H9 (cell line): ENCODE data around the gene SORCS2. TPM values are rescaled to one million over a fixed set of nuclear protein-coding genes. Genes with fewer than 3 reads are reported as not detected.

Source experiments
- DNase-seq: peaks from one replicate; pipeline ENCODE4 v3.0.0-alpha.2; 2017
- H2AFZ ChIP-seq: one replicate; pipeline ENCODE4 v1.6.1; 2013; ENCODE audit warnings: mild to moderate bottlenecking, low read length, control low read depth, moderate library complexity
- H2AK5ac ChIP-seq: 2 replicates; pipeline ENCODE4 v1.6.1; 2013; ENCODE audit warnings: low read length, control low read depth, mixed read lengths; ENCODE audit not compliant: insufficient read length
- H2BK120ac ChIP-seq: one replicate; pipeline ENCODE4 v1.6.1; 2013; ENCODE audit warnings: low read depth, mild to moderate bottlenecking, low read length, control low read depth, inconsistent platforms; ENCODE audit not compliant: poor library complexity, severe bottlenecking
- H2BK12ac ChIP-seq: 2 replicates; pipeline ENCODE4 v1.6.1; 2013; ENCODE audit warnings: low read length, control low read depth, mixed read lengths, low read depth; ENCODE audit not compliant: insufficient read length
- H2BK15ac ChIP-seq: 2 replicates; pipeline ENCODE4 v1.6.1; 2013; ENCODE audit warnings: low read depth, low read length, control low read depth
- H2BK20ac ChIP-seq: one replicate; pipeline ENCODE4 v1.6.1; 2013; ENCODE audit warnings: low read depth, mild to moderate bottlenecking, low read length, control low read depth, inconsistent platforms; ENCODE audit not compliant: poor library complexity, severe bottlenecking
- H2BK5ac ChIP-seq: 2 replicates; pipeline ENCODE4 v1.6.1; 2013; ENCODE audit warnings: low read length, control low read depth, mixed read lengths; ENCODE audit not compliant: insufficient read length
- H3K14ac ChIP-seq: 2 replicates; pipeline ENCODE4 v1.6.1; 2013; ENCODE audit warnings: low read length, control low read depth; ENCODE audit not compliant: insufficient read depth
- H3K18ac ChIP-seq: 2 replicates; pipeline ENCODE4 v1.6.1; 2013; ENCODE audit warnings: low read depth, mild to moderate bottlenecking, mixed read lengths, low read length, control low read depth; ENCODE audit not compliant: insufficient read length
- H3K23ac ChIP-seq: 2 replicates; pipeline ENCODE4 v1.6.1; 2013; ENCODE audit warnings: low read length, control low read depth, mixed read lengths, low read depth; ENCODE audit not compliant: insufficient read length
- H3K23me2 ChIP-seq: 2 replicates; pipeline ENCODE4 v1.6.1; 2013; ENCODE audit warnings: low read depth, mild to moderate bottlenecking, mixed read lengths, low read length, control low read depth; ENCODE audit not compliant: insufficient read length, poor library complexity, severe bottlenecking
- H3K27ac ChIP-seq: 2 replicates; pipeline ENCODE4 v1.5.1; 2013; ENCODE audit warnings: low read length, control low read depth, mixed read lengths, low read depth; ENCODE audit not compliant: insufficient read length
- H3K27me3 ChIP-seq: 2 replicates; pipeline ENCODE4 v1.6.1; 2013; ENCODE audit warnings: low read length, control low read depth, inconsistent platforms; ENCODE audit not compliant: insufficient read depth
- H3K4ac ChIP-seq: 2 replicates; pipeline ENCODE4 v1.6.1; 2013; ENCODE audit warnings: low read depth, mild to moderate bottlenecking, control low read depth, inconsistent platforms, low read length, moderate library complexity
- H3K4me1 ChIP-seq: 2 replicates; pipeline ENCODE4 v1.6.1; 2013; ENCODE audit warnings: low read length, control low read depth, inconsistent platforms; ENCODE audit not compliant: insufficient read depth
- H3K4me2 ChIP-seq: 2 replicates; pipeline ENCODE4 v1.6.1; 2013; ENCODE audit warnings: low read length, control low read depth, mixed read lengths; ENCODE audit not compliant: insufficient read length, insufficient read depth
- H3K56ac ChIP-seq: 2 replicates; pipeline ENCODE4 v1.6.1; 2013; ENCODE audit warnings: low read depth, mild to moderate bottlenecking, mixed read lengths, low read length, control low read depth; ENCODE audit not compliant: insufficient read length
- H3K79me1 ChIP-seq: 2 replicates; pipeline ENCODE4 v1.6.1; 2013; ENCODE audit warnings: low read depth, mild to moderate bottlenecking, moderate library complexity, low read length, control low read depth, inconsistent platforms; ENCODE audit not compliant: insufficient read depth, poor library complexity, severe bottlenecking
- H3K79me2 ChIP-seq: 2 replicates; pipeline ENCODE4 v1.6.1; 2013; ENCODE audit warnings: low read length, control low read depth, inconsistent platforms; ENCODE audit not compliant: insufficient read depth
- H3K9ac ChIP-seq: 2 replicates; pipeline ENCODE4 v1.6.1; 2013; ENCODE audit warnings: low read length, control low read depth, mixed read lengths; ENCODE audit not compliant: insufficient read length; ENCODE audit errors: extremely low read depth
- H3K9me3 ChIP-seq: one replicate; pipeline ENCODE4 v1.6.1; 2013; ENCODE audit warnings: low read depth, low read length, inconsistent platforms; ENCODE audit not compliant: control insufficient read depth
- H3T11ph ChIP-seq: one replicate; pipeline ENCODE4 v1.6.1; 2013; ENCODE audit warnings: mild to moderate bottlenecking, low read length, control low read depth, inconsistent platforms
- H4K20me1 ChIP-seq: one replicate; pipeline ENCODE4 v1.6.1; 2013; ENCODE audit not compliant: control insufficient read depth, insufficient read length, insufficient read depth
- H4K5ac ChIP-seq: 2 replicates; pipeline ENCODE4 v1.6.1; 2013; ENCODE audit warnings: low read depth, mild to moderate bottlenecking, mixed read lengths, low read length, control low read depth; ENCODE audit not compliant: insufficient read length
- H4K8ac ChIP-seq: replicated peaks from 2 replicates; pipeline ENCODE4 v1.6.1; 2013; ENCODE audit warnings: low read length, control low read depth, mixed read lengths, low read depth; ENCODE audit not compliant: insufficient read length
- H4K91ac ChIP-seq: 2 replicates; pipeline ENCODE4 v1.6.1; 2013; ENCODE audit warnings: low read depth, mild to moderate bottlenecking, moderate library complexity, mixed read lengths, low read length, control low read depth; ENCODE audit not compliant: insufficient read length
- H3K27ac Mint-ChIP-seq, 3 experiments: 2 replicates in 2 of 3; 3 replicates in 1 of 3; pipeline ENCODE4 v1.8.0; 2020 to 2021; ENCODE audit warnings: mixed read lengths in 3 of 3, mild to moderate bottlenecking in 1 of 3, moderate library complexity in 1 of 3
- H3K27me3 Mint-ChIP-seq: 2 replicates; pipeline ENCODE4 v1.8.0; 2021; ENCODE audit warnings: low read depth, mild to moderate bottlenecking, moderate library complexity, mixed read lengths
- H3K36me3 Mint-ChIP-seq, 3 experiments: 2 replicates in 2 of 3; 3 replicates in 1 of 3; pipeline ENCODE4 v1.8.0; 2020 to 2021; ENCODE audit warnings: low read depth in 3 of 3, mixed read lengths in 3 of 3; ENCODE audit not compliant: insufficient read depth in 1 of 3
- H3K4me1 Mint-ChIP-seq, 2 experiments: 2 replicates each; pipeline ENCODE4 v1.8.0; 2020; ENCODE audit warnings: mixed read lengths in 2 of 2
- H3K4me3 Mint-ChIP-seq, 2 experiments: 2 replicates in 1 of 2; 3 replicates in 1 of 2; pipeline ENCODE4 v1.8.0; 2020 to 2021; ENCODE audit warnings: mild to moderate bottlenecking in 2 of 2, mixed read lengths in 2 of 2, moderate library complexity in 1 of 2
- H3K9me3 Mint-ChIP-seq, 2 experiments: 2 replicates in 1 of 2; 3 replicates in 1 of 2; pipeline ENCODE4 v1.8.0; 2020; ENCODE audit warnings: mild to moderate bottlenecking in 2 of 2, mixed read lengths in 2 of 2, moderate library complexity in 1 of 2
- CTCF ChIP-seq: fragments of 200-600 bp; sonication (generic); conservative IDR thresholded peaks from 3 replicates; pipeline ENCODE4 v1.8.0; 2021; ENCODE audit warnings: antibody characterized with exemption, mild to moderate bottlenecking
- WGBS: extraction: QIAGEN DNeasy Blood & Tissue Kit; methylation state at CpG from one replicate; pipeline ENCODE4 v1.1.7; 2013; ENCODE audit warnings: missing lambda C conversion rate, low lambda C conversion rate, mixed read lengths; ENCODE audit not compliant: insufficient read length; ENCODE audit errors: extremely low coverage; 5-methylcytosine and 5-hydroxymethylcytosine counted together
- total RNA-seq: library from RNA; stranded (reverse); gene quantifications from 2 replicates; pipeline ENCODE4 v1.2.1, GENCODE V29; 2021

The SORCS2 gene
- total RNA-seq, 1 experiment from 2014 or later = 0.57 TPM

GRCh38 chr4:7747062-7747385 is 554.7 kb downstream of the SORCS2 start:
- Histone ChIP-seq H2BK5ac (no peak overlapping the region), H2BK15ac (no peak overlapping the region), H2BK120ac (no peak overlapping the region), H3K18ac (no peak overlapping the region), H3K79me1 (no peaks in the 10 kb centered on the region), H3K23ac (no peak overlapping the region), H3K14ac (no peak overlapping the region; the same call in 1 of the 2 replicates), H4K20me1 (no peaks in the 10 kb centered on the region), H2BK20ac (no peak overlapping the region), H4K8ac (no peak overlapping the region), H3K4ac (no peak overlapping the region), H3K9ac (no peak overlapping the region), H3K27me3 (no peaks in the 10 kb centered on the region), H2AFZ (no peak overlapping the region), H2BK12ac (no peak overlapping the region), H3K27ac (no peak overlapping the region), H4K91ac (no peak overlapping the region), H3K23me2 (no peaks in the 10 kb centered on the region), H3K79me2 (no peaks in the 10 kb centered on the region), H3K9me3 (no peaks in the 10 kb centered on the region), H3K4me2 (no peak overlapping the region), H3T11ph (no peak overlapping the region), H4K5ac (no peak overlapping the region), H3K4me1 (no peaks in the 10 kb centered on the region), H2AK5ac (no peak overlapping the region), H3K56ac (no peak overlapping the region)
- Mint-ChIP-seq H3K9me3 (no peaks in the 10 kb centered on the region; a peak in 2 of 5 replicates), H3K27ac (no peak overlapping the region; a peak in 1 of 7 replicates), H3K36me3 (no peaks in the 10 kb centered on the region; a peak in 1 of 7 replicates), H3K27me3 (peaks cover 41% of the 10 kb centered on the region), H3K4me1 (no peaks in the 10 kb centered on the region), H3K4me3 (no peak overlapping the region)
- no peak for DNase-seq
- no peak for TF ChIP-seq CTCF
- WGBS = no CpG with 5 or more reads among the region's 7 CpGs
